ENCODE results near the gene PDE8A.

GRCh38 chr15:85021409-85021808 is 39.8 kb downstream of the PDE8A start:
- TF ChIP-seq CTCF (IDR thresholded peaks at IDR 0.05) (no peak), EZH2phosphoT487 (IDR thresholded peaks at IDR 0.05) (no peak), EZH2 (IDR thresholded peaks at IDR 0.05) (no peak)

Measured in neural progenitor cell (in vitro differentiated cells).